NCI-H1092 (cell line): ENCODE measurements around the gene CCDC51.

Experiments used
- DNase-seq: peaks from one replicate; lab custom pipeline; 2025; lab: John Stamatoyannopoulos, UW

Gene CCDC51

DNA sequence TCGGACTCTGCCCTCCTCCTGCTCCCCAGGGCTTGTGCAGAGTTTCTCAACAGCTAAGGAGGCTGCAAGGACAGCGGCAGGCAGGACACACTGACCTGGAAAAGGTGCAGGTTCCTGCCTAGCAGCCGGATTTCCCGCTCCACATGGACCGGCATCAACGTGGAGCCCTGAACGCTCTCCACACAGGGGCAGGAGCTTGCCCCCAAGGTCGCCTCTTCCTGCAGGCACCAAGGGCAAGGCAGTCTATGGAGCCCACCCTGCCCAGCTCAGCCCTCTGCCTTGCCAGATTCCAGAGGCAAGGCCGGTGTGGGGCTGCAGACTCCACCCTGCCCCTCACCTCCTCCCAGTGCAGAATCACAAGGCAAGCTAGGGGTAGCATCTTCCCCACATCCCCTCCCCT is 20.8 kb downstream of the CCDC51 start:
- no peak for DNase-seq

GRCh38 chr3:48418651-48419050 is 21.3 kb downstream of the CCDC51 start:
- no peak for DNase-seq

GRCh38 chr3:48418140-48418539 is 21.8 kb downstream of the CCDC51 start:
- no peak for DNase-seq

DNA sequence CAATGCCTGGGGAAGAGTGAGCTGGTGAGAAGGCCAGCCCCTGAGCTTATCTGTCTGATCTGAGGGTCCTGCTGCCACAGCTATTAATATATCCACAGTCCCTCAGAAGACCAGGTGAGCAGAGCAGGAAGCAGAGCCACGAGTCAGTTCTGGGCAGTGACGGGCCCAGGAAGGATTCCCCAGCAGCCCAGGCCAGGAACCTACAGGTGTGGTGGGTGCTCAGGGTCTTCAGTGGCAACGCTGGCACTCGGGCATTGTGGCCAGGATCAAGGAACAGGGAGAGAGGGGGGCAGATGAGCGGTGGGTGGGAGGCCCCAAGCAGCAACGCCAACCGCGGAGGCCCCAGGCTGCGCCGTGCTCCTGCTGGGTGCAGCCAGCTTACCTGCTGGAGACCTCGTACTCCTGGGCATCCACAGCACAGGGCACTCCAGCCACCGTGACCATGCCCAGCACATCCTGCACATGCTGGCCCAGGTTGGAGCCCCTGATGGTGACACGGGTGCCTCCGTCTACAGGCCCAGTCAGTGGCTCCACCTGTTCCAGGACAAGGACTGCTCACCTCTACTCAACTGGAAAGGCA is 22.3 kb downstream of the CCDC51 start:
- DNase-seq: no peak

- DNase-seq: no peak
Observed at GRCh38 chr3:48416546-48416945, 23.4 kb downstream of the CCDC51 start.

DNA sequence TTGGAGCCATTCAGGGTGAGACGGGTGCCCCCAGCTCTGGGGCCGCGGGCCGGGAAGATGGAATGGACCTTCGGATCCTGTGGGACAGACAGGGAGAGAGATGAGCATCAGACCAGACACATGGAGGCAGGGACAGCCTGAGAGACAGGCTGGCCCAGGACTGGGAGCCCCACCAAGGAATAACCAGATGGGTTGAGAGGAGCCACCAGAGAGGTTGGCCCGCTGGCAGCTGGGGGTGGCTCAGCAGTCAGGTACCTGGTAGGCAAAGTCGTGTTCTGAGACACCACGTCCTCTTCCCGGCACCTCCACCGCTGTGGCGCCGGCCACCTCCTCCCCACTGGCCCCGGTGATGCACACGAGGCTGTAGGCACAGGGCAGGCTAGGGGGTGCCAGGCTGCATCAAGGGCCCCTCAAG is 23.8 kb downstream of the CCDC51 start:
- DNase-seq: no peak

DNA sequence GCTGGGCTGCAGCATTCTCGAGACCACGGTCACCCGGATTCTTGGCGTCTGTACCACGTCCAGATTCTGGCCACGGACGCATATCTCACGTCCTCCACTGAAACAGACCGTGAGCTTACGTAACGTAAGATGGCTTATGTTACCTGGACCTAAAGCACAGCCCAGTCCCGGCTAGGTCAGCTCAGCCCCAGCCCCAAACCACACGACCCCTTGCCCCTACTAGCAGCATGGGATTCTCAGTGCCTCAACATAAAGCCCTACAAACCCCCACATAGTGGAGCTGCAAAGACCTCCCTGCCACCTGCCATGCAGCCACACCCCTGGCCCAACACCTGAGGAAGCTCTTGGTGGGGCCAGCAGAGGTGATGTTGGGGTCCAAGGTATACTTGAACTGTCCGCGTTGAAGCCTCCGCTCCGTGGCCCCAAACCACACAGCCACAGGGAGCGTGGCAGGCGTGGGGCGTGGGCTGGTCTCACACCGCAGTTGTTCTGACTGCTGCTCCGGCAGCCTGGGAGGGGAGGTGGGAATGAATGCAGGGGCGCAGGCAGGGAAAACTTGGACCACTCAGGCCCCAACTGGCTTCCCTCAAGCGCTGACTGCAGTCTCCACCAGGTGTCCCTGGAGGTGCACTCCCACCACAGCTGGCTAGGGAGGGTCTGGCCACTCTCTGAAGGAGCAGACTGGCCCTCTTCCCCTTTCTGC is 24.5 kb downstream of the CCDC51 start:
- DNase-seq: no peak

- DNase-seq: no peak
Observed at GRCh38 chr3:48414376-48415250, 25.3 kb downstream of the CCDC51 start.

DNA sequence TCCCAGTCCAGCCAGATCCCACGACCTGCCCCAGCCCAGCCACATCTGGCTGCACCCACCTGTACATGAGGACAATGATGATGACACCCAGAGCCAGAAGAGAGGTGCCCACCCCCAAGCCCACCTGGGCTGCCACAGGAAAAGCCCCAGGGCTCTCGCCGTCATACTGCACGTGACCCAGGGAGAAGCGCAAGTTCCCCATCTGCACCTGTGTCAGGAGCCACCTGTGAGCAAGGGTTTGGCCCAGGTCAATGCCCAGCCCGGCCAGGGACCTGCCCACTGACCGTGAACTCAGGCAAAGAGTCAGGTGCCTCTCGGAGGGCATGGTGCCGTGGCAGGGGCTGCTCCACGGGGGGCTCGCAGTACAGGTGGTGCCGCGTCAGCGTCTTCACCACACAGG is 26.3 kb downstream of the CCDC51 start:
- no peak for DNase-seq

GRCh38 chr3:48413086-48413485 is 26.8 kb downstream of the CCDC51 start:
- DNase-seq: no peak

GRCh38 chr3:48412375-48413001 is 27.4 kb downstream of the CCDC51 start:
- no peak for DNase-seq

GRCh38 chr3:48411606-48412374 is 28.1 kb downstream of the CCDC51 start:
- no peak for DNase-seq

DNA sequence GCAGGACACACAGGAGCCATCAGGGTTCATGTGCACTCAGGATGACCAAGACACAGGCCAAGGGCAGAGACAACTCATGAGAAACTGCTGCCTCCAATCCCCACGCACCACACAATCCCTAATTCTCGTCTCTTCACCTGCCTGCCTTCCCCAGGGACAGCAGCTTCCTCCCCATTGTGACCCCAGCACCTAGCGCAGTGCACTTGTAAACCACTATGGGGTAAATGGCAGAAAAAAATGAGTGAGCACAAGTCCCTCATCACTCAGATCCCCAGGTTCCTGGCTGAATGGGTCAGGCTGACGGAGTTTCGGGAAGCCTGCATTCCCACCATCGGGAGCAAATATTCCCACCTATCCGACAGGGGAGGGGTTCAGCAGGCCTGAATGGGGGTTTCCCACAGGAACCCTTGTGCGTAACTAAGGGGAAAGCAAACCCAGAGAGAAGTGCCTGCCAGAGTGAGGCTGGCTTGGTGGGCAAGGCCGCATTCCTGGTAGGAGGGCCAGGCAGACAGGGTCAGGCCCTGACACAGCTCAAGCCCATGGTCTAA is 28.8 kb downstream of the CCDC51 start:
- no peak for DNase-seq

- no peak for DNase-seq
Observed at GRCh38 chr3:48410205-48411040, 29.5 kb downstream of the CCDC51 start.

DNA sequence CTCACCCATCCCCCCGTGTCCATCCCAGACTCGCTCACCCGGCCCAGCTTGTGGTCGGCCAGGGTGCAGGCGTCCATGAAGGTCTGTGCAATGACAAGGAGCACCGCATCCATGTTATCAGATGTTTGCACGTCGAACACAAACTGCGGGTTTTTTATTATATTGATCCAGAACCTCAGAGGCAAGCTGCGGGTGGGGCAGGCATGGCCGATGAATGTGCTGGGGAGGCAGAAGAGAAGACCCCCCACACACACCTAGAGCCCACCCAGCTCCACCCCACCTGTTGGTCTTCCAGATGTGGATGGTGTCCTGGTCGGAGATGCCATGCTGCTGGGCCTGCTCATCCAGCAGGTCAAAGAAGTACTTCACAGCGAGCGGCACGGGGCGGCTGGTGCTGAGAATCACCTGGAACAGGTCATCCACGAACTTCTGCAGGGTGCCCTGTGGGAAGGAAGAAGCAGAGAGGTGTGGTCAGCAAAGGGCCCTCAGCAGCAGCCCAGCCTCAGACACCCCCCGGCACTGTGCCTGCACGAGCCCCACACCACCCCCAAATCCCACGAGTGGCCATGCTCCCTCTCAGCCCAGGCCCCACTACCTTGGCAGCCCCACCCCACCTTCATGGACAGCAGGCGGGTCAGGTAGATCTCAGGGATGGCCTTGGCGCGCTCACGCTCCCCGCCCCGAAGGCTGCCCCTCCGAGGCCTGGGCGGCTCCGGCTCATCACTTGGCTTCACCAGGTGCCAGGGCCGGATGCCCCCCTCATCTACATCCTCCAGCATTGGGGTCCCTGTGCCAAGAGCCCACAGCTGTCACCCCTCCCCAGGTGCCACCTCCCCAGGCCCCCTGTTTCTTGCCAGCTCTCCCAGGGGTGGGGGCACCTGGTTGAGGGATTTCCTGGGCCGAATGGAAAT is 30.4 kb downstream of the CCDC51 start:
- DNase-seq: no peak

GRCh38 chr3:48408823-48409281 is 31.1 kb downstream of the CCDC51 start:
- DNase-seq: no peak

DNA sequence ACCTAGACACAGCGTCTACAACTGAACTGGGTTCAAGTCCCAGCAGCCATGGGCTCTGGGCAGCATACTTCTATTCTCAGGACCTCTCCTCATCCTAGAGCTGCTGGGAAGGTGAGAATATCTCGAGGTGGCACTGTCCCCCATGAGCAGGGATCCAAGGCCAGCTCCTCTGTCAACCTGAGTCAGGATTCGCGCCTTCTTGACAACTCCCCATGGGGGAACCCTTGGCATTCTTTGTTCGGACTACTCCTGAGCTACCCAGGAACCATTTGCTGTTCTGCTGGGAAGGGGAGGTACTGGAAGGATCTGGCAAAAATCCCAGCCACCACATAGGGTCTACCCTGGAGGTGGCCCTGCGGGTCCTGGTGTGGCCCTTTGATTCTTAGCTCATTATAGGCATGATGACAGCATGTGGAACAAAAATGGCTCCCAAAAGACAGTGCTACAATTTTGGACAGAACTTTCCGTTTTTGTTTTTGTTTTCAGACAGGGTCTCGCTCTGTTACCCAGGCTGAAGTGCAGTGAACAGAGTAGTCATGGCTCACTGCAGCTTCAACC is 32.3 kb downstream of the CCDC51 start:
- DNase-seq: no peak

DNA sequence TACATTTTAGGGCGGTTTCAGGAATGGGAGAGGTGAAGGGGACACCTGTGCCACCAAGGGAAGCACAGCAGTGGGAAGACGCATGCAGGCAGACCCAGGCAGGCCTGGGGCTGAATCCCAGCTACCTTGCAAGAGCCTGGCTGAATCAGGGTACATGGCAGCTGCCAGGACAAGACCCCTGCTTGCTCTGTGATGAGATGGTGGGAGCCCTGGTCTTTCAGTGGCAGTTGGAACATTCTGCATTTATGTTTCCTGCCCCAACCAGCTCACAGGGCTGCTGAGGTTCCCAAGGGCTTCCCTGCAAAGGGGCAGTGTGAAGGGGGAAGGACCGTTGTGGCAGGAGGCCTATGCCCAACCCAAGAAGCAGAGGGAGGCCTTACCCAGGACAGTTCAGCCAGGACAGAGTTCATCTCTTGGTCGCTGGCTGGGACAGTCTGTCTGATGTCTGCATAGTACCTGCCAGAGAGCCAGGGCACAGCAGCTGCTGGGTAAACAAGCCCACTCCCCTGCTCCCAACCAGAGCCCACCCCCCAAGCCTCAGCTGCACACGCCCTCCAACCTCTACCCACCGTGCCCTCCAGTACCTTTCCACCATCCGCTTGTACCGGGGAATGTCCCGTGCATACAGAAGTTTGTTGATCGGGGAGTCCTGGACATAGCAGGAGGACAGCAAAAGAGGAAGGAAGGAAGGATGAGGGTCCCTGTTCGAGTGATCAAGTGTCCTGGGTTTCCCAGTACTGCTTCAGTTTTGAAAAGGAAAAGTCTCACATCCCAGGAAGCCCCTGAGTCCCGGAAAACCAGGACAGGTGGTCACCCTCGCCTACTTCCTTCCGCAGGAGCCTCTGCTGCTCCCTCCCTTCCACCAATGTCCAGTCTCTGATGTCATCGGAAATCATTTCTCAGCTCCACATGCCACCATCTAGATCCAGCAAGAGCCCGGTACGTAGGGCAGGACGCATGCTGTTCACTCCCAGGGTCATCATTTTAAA is 33.2 kb downstream of the CCDC51 start:
- DNase-seq: no peak
